NT2/D1 (cell line): ENCODE results near the gene BOLA3.

Experiments used
- DNase-seq: peaks from one replicate; pipeline ENCODE4 v3.0.0-alpha.2; 2011; ENCODE audit warnings: low read depth, low spot score
- H3K27me3 ChIP-seq: 2 replicates; pipeline ENCODE4 v1.6.0; 2011; ENCODE audit warnings: mild to moderate bottlenecking; ENCODE audit not compliant: insufficient read length, insufficient read depth
- H3K36me3 ChIP-seq: 2 replicates; pipeline ENCODE4 v1.6.1; 2011; ENCODE audit warnings: mild to moderate bottlenecking, low read length, mixed read lengths; ENCODE audit not compliant: insufficient read depth, insufficient read length
- H3K4me1 ChIP-seq: 2 replicates; pipeline ENCODE4 v1.5.1; 2011; ENCODE audit not compliant: insufficient read depth, insufficient read length
- H3K4me3 ChIP-seq: 2 replicates; pipeline ENCODE4 v1.5.1; 2011; ENCODE audit warnings: low read depth; ENCODE audit not compliant: insufficient read length
- H3K9ac ChIP-seq: 2 replicates; pipeline ENCODE4 v1.6.0; 2011; ENCODE audit warnings: low read depth; ENCODE audit not compliant: insufficient read length
- H3K9me3 ChIP-seq: 2 replicates; pipeline ENCODE4 v1.5.1; 2011; ENCODE audit warnings: mild to moderate bottlenecking, low read length; ENCODE audit not compliant: insufficient read depth
- SUZ12 ChIP-seq: IDR thresholded peaks from 2 replicates; pipeline ENCODE4 v1.6.1; 2011; ENCODE audit not compliant: insufficient read length, insufficient read depth; ENCODE audit errors: extremely low read depth
- YY1 ChIP-seq: IDR thresholded peaks from 2 replicates; pipeline ENCODE4 v1.6.1; 2011; ENCODE audit not compliant: insufficient read length, insufficient read depth
- ZNF274 ChIP-seq: IDR thresholded peaks from 2 replicates; pipeline ENCODE4 v1.6.1; 2011; ENCODE audit warnings: mild to moderate bottlenecking, low read depth, low read length

The BOLA3 gene

GRCh38 chr2:74110537-74110936 lies 37.2 kb downstream of the BOLA3 start:
- TF ChIP-seq SUZ12 (no peak), YY1 (no peak), ZNF274 (no peak)
- H3K27me3 ChIP-seq = no peaks in the 10 kb centered on the region
- H3K9me3 ChIP-seq = no peaks in the 10 kb centered on the region
- no peak overlapping the region for H3K9ac ChIP-seq
- no peaks in the 10 kb centered on the region for H3K4me1 ChIP-seq
- H3K4me3 ChIP-seq = no peak overlapping the region
- no peaks in the 10 kb centered on the region for H3K36me3 ChIP-seq
- no peak for DNase-seq

- H3K27me3 ChIP-seq = no peaks in the 10 kb centered on the region
- H3K36me3 ChIP-seq = no peaks in the 10 kb centered on the region
- DNase-seq = no peak
- no peak for TF ChIP-seq SUZ12
- TF ChIP-seq ZNF274 = no peak
- TF ChIP-seq YY1 = no peak
- H3K4me3 ChIP-seq = no peak overlapping the region
- no peak overlapping the region for H3K9ac ChIP-seq
- no peaks in the 10 kb centered on the region for H3K9me3 ChIP-seq
- H3K4me1 ChIP-seq = no peaks in the 10 kb centered on the region
Observed at GRCh38 chr2:74109551-74109950, 38.2 kb downstream of the BOLA3 start.

GRCh38 chr2:74107071-74107470 lies 40.6 kb downstream of the BOLA3 start:
- peaks cover 8% of the 10 kb centered on the region for H3K36me3 ChIP-seq
- no peaks in the 10 kb centered on the region for H3K27me3 ChIP-seq
- no peaks in the 10 kb centered on the region for H3K4me1 ChIP-seq
- H3K9ac ChIP-seq = no peak overlapping the region
- no peak for TF ChIP-seq YY1
- H3K4me3 ChIP-seq = no peak overlapping the region
- no peak for DNase-seq
- H3K9me3 ChIP-seq = no peaks in the 10 kb centered on the region

GRCh38 chr2:74105413-74105812 lies 42.3 kb downstream of the BOLA3 start:
- Histone ChIP-seq H3K9ac (no peak overlapping the region), H3K36me3 (peaks cover 25% of the 10 kb centered on the region), H3K27me3 (no peaks in the 10 kb centered on the region), H3K9me3 (no peaks in the 10 kb centered on the region), H3K4me1 (no peaks in the 10 kb centered on the region), H3K4me3 (no peak overlapping the region)
- TF ChIP-seq YY1 = no peak
- no peak for TF ChIP-seq SUZ12
- TF ChIP-seq ZNF274 = no peak
- DNase-seq = no peak

- Histone ChIP-seq H3K27me3 (no peaks in the 10 kb centered on the region), H3K9me3 (no peaks in the 10 kb centered on the region), H3K9ac (no peak overlapping the region), H3K4me1 (no peaks in the 10 kb centered on the region), H3K36me3 (peaks cover 30% of the 10 kb centered on the region), H3K4me3 (no peak overlapping the region)
- TF ChIP-seq YY1 = no peak
- TF ChIP-seq SUZ12 = no peak
- no peak for TF ChIP-seq ZNF274
- no peak for DNase-seq
Observed at GRCh38 chr2:74104839-74105238, 42.9 kb downstream of the BOLA3 start.

- TF ChIP-seq YY1 (no peak), SUZ12 (no peak), ZNF274 (no peak)
- Histone ChIP-seq H3K36me3 (peaks cover 41% of the 10 kb centered on the region), H3K27me3 (no peaks in the 10 kb centered on the region), H3K9ac (no peak overlapping the region), H3K4me3 (no peak overlapping the region), H3K9me3 (no peaks in the 10 kb centered on the region), H3K4me1 (no peaks in the 10 kb centered on the region)
- DNase-seq = no peak
Observed at GRCh38 chr2:74103763-74104162, 43.9 kb downstream of the BOLA3 start.

GRCh38 chr2:74102516-74102915 lies 45.2 kb downstream of the BOLA3 start:
- Histone ChIP-seq H3K4me3 (no peak overlapping the region), H3K4me1 (no peaks in the 10 kb centered on the region), H3K27me3 (no peaks in the 10 kb centered on the region), H3K9me3 (no peaks in the 10 kb centered on the region), H3K9ac (no peak overlapping the region), H3K36me3 (peaks cover 41% of the 10 kb centered on the region)
- no peak for TF ChIP-seq YY1
- no peak for DNase-seq

GRCh38 chr2:74101574-74102300 lies 46.0 kb downstream of the BOLA3 start:
- no peak overlapping the region for H3K4me3 ChIP-seq
- no peaks in the 10 kb centered on the region for H3K27me3 ChIP-seq
- H3K36me3 ChIP-seq = peaks cover 41% of the 10 kb centered on the region
- DNase-seq = no peak
- no peaks in the 10 kb centered on the region for H3K9me3 ChIP-seq
- H3K9ac ChIP-seq = no peak overlapping the region
- TF ChIP-seq YY1 = no peak
- no peak for TF ChIP-seq ZNF274
- TF ChIP-seq SUZ12 = no peak
- no peaks in the 10 kb centered on the region for H3K4me1 ChIP-seq
